Mesendoderm (in vitro differentiated cells): ENCODE results near the gene SART1.

Experiments
- DNase-seq: peaks from one replicate; pipeline ENCODE4 v3.0.0; 2013
- H2AK5ac ChIP-seq: 2 replicates; pipeline ENCODE4 v1.6.1; 2013; ENCODE audit warnings: low read length, inconsistent platforms
- H2BK120ac ChIP-seq: 2 replicates; pipeline ENCODE4 v1.6.1; 2013; ENCODE audit warnings: low read depth, mild to moderate bottlenecking, low read length, moderate library complexity, mixed read lengths
- H2BK15ac ChIP-seq: replicated peaks from 2 replicates; pipeline ENCODE4 v1.6.1; 2013; ENCODE audit warnings: low read depth, mild to moderate bottlenecking, moderate library complexity
- H2BK5ac ChIP-seq: 2 replicates; pipeline ENCODE4 v1.6.1; 2013; ENCODE audit warnings: low read length, inconsistent platforms
- H3K18ac ChIP-seq: 2 replicates; pipeline ENCODE4 v1.6.1; 2013; ENCODE audit warnings: mild to moderate bottlenecking, low read length, mixed read lengths
- H3K23ac ChIP-seq: one replicate; pipeline ENCODE4 v1.6.1; 2013; ENCODE audit warnings: low read length
- H3K27ac ChIP-seq: 2 replicates; pipeline ENCODE4 v1.5.1; 2013; ENCODE audit warnings: low read depth, mild to moderate bottlenecking, inconsistent platforms, low read length, moderate library complexity
- H3K27me3 ChIP-seq: 2 replicates; pipeline ENCODE4 v1.6.1; 2013; ENCODE audit warnings: low read length, control low read depth, mild to moderate bottlenecking, inconsistent platforms; ENCODE audit not compliant: insufficient read depth, poor library complexity
- H3K36me3 ChIP-seq: 2 replicates; pipeline ENCODE4 v1.6.1; 2013; ENCODE audit warnings: low read length, inconsistent platforms; ENCODE audit not compliant: control insufficient read depth, insufficient read depth
- H3K4ac ChIP-seq: one replicate; pipeline ENCODE4 v1.6.1; 2013; ENCODE audit warnings: low read depth, mild to moderate bottlenecking, low read length, moderate library complexity
- H3K4me1 ChIP-seq: 2 replicates; pipeline ENCODE4 v1.6.1; 2013; ENCODE audit warnings: low read depth, low read length, inconsistent platforms; ENCODE audit not compliant: control insufficient read depth
- H3K4me2 ChIP-seq: 2 replicates; pipeline ENCODE4 v1.6.1; 2013; ENCODE audit warnings: low read length
- H3K4me3 ChIP-seq: 2 replicates; pipeline ENCODE4 v1.5.1; 2013; ENCODE audit warnings: mild to moderate bottlenecking, low read length
- H3K56ac ChIP-seq: one replicate; pipeline ENCODE4 v1.6.1; 2013; ENCODE audit warnings: low read length
- H3K79me1 ChIP-seq: 2 replicates; pipeline ENCODE4 v1.6.1; 2013; ENCODE audit warnings: low read length, inconsistent platforms
- H3K79me2 ChIP-seq: 2 replicates; pipeline ENCODE4 v1.6.1; 2013; ENCODE audit warnings: mild to moderate bottlenecking, low read length; ENCODE audit not compliant: control insufficient read depth, insufficient read depth
- H3K9ac ChIP-seq: 2 replicates; pipeline ENCODE4 v1.6.1; 2013; ENCODE audit warnings: low read length, inconsistent platforms
- H4K5ac ChIP-seq: one replicate; pipeline ENCODE4 v1.6.1; 2013; ENCODE audit warnings: low read length
- H4K8ac ChIP-seq: one replicate; pipeline ENCODE4 v1.6.1; 2013; ENCODE audit warnings: low read depth, mild to moderate bottlenecking, control low read depth, low read length, moderate library complexity
- WGBS: extraction: QIAGEN DNeasy Blood & Tissue Kit; methylation state at CpG from one replicate; pipeline ENCODE4 v1.1.7; 2013; ENCODE audit warnings: low lambda C conversion rate, missing lambda C conversion rate; ENCODE audit not compliant: insufficient coverage; ENCODE audit errors: extremely low coverage; 5-methylcytosine and 5-hydroxymethylcytosine counted together

Gene SART1

DNA sequence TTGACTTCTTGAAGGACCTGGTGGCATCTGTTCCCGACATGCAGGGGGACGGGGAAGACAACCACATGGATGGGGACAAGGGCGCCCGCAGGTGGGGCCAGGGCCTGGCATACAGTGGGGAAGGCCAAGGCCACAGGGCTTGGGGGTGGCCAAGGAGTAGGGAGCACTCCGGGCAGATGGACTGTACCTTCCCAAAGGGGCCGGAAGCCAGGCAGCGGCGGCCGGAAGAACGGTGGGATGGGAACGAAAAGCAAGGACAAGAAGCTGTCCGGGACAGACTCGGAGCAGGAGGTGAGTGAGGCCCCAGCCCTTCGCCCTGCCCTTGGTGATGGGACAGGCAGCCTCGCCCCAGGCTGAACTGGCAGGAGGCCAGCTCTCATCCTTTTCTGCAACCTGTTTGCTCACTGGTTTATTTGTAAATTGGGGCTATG is 41.1 kb upstream of the SART1 start:
- H4K8ac ChIP-seq = no peak overlapping the region
- no peak overlapping the region for H2BK15ac ChIP-seq
- no peak overlapping the region for H2AK5ac ChIP-seq
- peaks cover 3% of the 10 kb centered on the region for H3K4me1 ChIP-seq
- no peak overlapping the region for H3K23ac ChIP-seq
- no peak overlapping the region for H3K27ac ChIP-seq
- no peak overlapping the region for H3K18ac ChIP-seq
- H3K36me3 ChIP-seq = no peaks in the 10 kb centered on the region
- WGBS = no CpG with 5 or more reads among the region's 15 CpGs
- no peak overlapping the region for H2BK120ac ChIP-seq
- no peak overlapping the region for H4K5ac ChIP-seq
- DNase-seq = no peak
- H3K27me3 ChIP-seq = no peaks in the 10 kb centered on the region
- H3K56ac ChIP-seq = peak overlapping the region; percentile 93
- peak overlapping the region; percentile 93 for H3K4me2 ChIP-seq
- H3K4ac ChIP-seq = no peak overlapping the region
- no peak overlapping the region for H3K4me3 ChIP-seq
- H2BK5ac ChIP-seq = no peak overlapping the region
- H3K9ac ChIP-seq = peak overlapping the region; percentile 81
- H3K79me1 ChIP-seq = peaks cover 17% of the 10 kb centered on the region
- peaks cover 8% of the 10 kb centered on the region for H3K79me2 ChIP-seq

GRCh38 chr11:65921033-65921555 is 40.4 kb upstream of the SART1 start:
- Histone ChIP-seq H4K5ac (no peak overlapping the region), H3K79me1 (peaks cover 17% of the 10 kb centered on the region), H3K9ac (no peak overlapping the region), H3K79me2 (peaks cover 8% of the 10 kb centered on the region), H3K4me2 (no peak overlapping the region), H3K36me3 (no peaks in the 10 kb centered on the region), H3K27ac (no peak overlapping the region), H3K18ac (no peak overlapping the region), H3K23ac (no peak overlapping the region), H2BK120ac (no peak overlapping the region), H4K8ac (no peak overlapping the region), H3K4me1 (peaks cover 3% of the 10 kb centered on the region), H3K56ac (no peak overlapping the region), H2BK5ac (no peak overlapping the region), H2BK15ac (no peak overlapping the region), H2AK5ac (no peak overlapping the region), H3K27me3 (no peaks in the 10 kb centered on the region), H3K4ac (no peak overlapping the region), H3K4me3 (no peak overlapping the region)
- no peak for DNase-seq
- no CpG with 5 or more reads among the region's 12 CpGs for WGBS

DNA sequence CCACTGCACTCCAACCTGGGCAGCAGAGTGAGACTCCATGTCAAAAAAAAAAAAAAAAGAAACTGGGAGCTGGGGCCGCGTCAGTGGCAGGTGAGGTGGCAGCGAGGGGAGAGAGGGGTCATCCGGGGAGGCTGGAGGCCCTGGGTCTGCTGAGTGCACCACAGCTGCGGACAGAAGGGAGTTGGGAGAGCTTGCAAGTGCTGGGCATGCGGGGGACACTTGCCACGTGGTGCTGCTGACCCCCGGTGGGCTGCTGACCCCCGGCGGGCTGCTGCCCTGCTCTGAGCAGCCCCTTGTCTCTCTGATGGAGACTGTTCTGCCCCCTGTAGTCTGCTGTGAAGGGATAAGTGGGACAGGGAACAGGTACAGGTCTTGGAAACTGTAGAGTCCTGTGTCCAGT is 39.7 kb upstream of the SART1 start:
- Histone ChIP-seq H2BK5ac (no peak overlapping the region), H3K27ac (no peak overlapping the region), H3K9ac (no peak overlapping the region), H2BK15ac (no peak overlapping the region), H4K8ac (no peak overlapping the region), H3K4me3 (no peak overlapping the region), H4K5ac (no peak overlapping the region), H3K79me1 (peaks cover 17% of the 10 kb centered on the region), H3K79me2 (peaks cover 8% of the 10 kb centered on the region), H3K4me2 (no peak overlapping the region), H3K4ac (no peak overlapping the region), H3K4me1 (peaks cover 3% of the 10 kb centered on the region), H3K23ac (no peak overlapping the region), H2BK120ac (no peak overlapping the region), H3K18ac (no peak overlapping the region), H3K36me3 (no peaks in the 10 kb centered on the region), H3K56ac (no peak overlapping the region), H2AK5ac (no peak overlapping the region), H3K27me3 (no peaks in the 10 kb centered on the region)
- DNase-seq = no peak
- no CpG with 5 or more reads among the region's 10 CpGs for WGBS

DNA sequence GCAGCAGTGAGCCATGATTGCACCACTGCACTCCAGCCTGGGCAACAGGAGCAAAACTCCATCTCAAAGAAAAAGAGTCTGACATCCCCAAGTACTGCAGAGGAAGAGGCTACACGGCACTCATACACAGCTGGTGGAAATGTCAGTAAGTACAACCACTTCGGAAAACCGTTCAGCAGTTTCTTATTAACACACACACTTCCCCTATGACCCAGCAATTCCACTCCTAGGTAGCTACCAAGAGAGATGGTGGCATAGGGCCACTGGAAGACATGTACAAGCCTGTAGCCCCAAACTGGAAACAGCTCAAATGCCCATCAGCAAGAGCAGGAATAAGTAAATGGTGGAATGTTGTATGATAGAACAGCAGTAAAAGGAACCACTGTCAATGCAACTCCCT is 39.0 kb upstream of the SART1 start:
- Histone ChIP-seq H3K27ac (no peak overlapping the region), H4K8ac (no peak overlapping the region), H3K4ac (no peak overlapping the region), H3K27me3 (no peaks in the 10 kb centered on the region), H3K4me3 (no peak overlapping the region), H3K4me1 (peaks cover 3% of the 10 kb centered on the region), H2AK5ac (no peak overlapping the region), H3K4me2 (no peak overlapping the region), H2BK120ac (no peak overlapping the region), H3K79me2 (peaks cover 8% of the 10 kb centered on the region), H2BK15ac (no peak overlapping the region), H2BK5ac (no peak overlapping the region), H4K5ac (no peak overlapping the region), H3K79me1 (peaks cover 13% of the 10 kb centered on the region), H3K23ac (no peak overlapping the region), H3K9ac (no peak overlapping the region), H3K18ac (no peak overlapping the region), H3K36me3 (no peaks in the 10 kb centered on the region), H3K56ac (no peak overlapping the region)
- WGBS = no CpG with 5 or more reads among the region's 3 CpGs
- no peak for DNase-seq

GRCh38 chr11:65925397-65925796 is 36.1 kb upstream of the SART1 start:
- Histone ChIP-seq H3K79me2 (no peaks in the 10 kb centered on the region), H3K4ac (no peak overlapping the region), H3K4me1 (no peaks in the 10 kb centered on the region), H3K56ac (no peak overlapping the region), H3K27me3 (no peaks in the 10 kb centered on the region), H4K8ac (no peak overlapping the region), H2BK15ac (no peak overlapping the region), H3K4me3 (no peak overlapping the region), H2AK5ac (no peak overlapping the region), H2BK120ac (no peak overlapping the region), H4K5ac (no peak overlapping the region), H3K36me3 (no peaks in the 10 kb centered on the region), H3K4me2 (no peak overlapping the region), H2BK5ac (no peak overlapping the region), H3K18ac (no peak overlapping the region), H3K23ac (no peak overlapping the region), H3K27ac (no peak overlapping the region), H3K79me1 (no peaks in the 10 kb centered on the region), H3K9ac (no peak overlapping the region)
- WGBS = no CpG with 5 or more reads among the region's 2 CpGs
- DNase-seq = no peak

- no peak overlapping the region for H3K18ac ChIP-seq
- no peak overlapping the region for H3K23ac ChIP-seq
- no peak overlapping the region for H2BK5ac ChIP-seq
- no peak overlapping the region for H2BK15ac ChIP-seq
- H3K27ac ChIP-seq = no peak overlapping the region
- H3K79me1 ChIP-seq = no peaks in the 10 kb centered on the region
- no peak overlapping the region for H3K9ac ChIP-seq
- H3K56ac ChIP-seq = peak overlapping the region; percentile 34
- H3K4ac ChIP-seq = no peak overlapping the region
- H2AK5ac ChIP-seq = no peak overlapping the region
- no peak overlapping the region for H2BK120ac ChIP-seq
- H3K4me2 ChIP-seq = no peak overlapping the region
- H4K8ac ChIP-seq = no peak overlapping the region
- no peak for DNase-seq
- no peaks in the 10 kb centered on the region for H3K79me2 ChIP-seq
- WGBS = no CpG with 5 or more reads among the region's 9 CpGs
- no peak overlapping the region for H3K4me3 ChIP-seq
- H4K5ac ChIP-seq = no peak overlapping the region
- H3K4me1 ChIP-seq = no peaks in the 10 kb centered on the region
- H3K36me3 ChIP-seq = no peaks in the 10 kb centered on the region
- H3K27me3 ChIP-seq = no peaks in the 10 kb centered on the region
These were observed 33.6 kb upstream of the SART1 start for GRCh38 chr11:65927904-65928397.
